GM21423 (cell line): ENCODE measurements around the gene ACTN1.
"Not testable (repeated sequence)": the region's sequence is repeated elsewhere in the genome, so short reads cannot be mapped to it uniquely, and the experiment has no call there.

Experiments used
- ATAC-seq: cut with Tn5 transposase; IDR thresholded peaks from one replicate; pipeline ENCODE4 v1.9.1; 2021; ENCODE audit warnings: mild to moderate bottlenecking, moderate library complexity; ENCODE audit not compliant: unreplicated experiment

The ACTN1 gene

DNA sequence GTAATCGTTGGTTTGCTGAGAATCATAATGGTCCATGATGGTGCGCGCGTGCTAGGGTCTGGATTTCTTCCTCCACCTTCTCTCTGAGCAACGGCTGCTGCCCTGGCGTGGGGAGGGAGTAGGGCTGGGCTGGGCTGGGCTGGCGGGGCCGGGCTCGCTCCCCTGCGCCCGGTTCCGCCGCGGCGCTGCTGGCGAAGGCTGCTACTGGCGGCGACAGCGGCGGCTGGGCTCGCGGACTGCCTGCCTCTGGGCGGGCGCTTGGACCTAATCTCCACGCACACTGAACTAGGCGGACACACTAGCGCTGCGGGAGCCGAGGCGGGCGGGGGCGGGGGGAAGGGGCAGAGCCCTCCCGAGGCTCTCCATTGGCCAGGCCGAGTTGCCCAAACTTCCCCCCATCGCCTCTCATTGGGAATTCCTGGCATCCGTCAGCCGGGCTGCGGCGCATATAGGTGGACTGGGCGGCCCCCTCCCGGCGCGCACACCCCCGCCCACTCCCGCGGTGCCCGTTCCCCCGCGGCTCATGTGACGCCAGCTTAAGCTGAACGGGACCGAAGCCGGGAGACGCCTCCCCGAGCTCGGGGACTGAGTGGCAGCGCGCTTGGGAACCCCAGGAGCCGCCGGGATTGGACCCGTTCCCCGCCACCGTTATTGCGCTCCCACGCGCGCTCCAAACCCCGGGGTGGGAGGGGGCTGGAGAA lies at the start of gene ACTN1:
TSS of gene ACTN1 (minus strand) at position 282 of the 701 bp plus-strand sequence. CDS start at position 36, 246 bp downstream.
- peak; percentile 48 for ATAC-seq

DNA sequence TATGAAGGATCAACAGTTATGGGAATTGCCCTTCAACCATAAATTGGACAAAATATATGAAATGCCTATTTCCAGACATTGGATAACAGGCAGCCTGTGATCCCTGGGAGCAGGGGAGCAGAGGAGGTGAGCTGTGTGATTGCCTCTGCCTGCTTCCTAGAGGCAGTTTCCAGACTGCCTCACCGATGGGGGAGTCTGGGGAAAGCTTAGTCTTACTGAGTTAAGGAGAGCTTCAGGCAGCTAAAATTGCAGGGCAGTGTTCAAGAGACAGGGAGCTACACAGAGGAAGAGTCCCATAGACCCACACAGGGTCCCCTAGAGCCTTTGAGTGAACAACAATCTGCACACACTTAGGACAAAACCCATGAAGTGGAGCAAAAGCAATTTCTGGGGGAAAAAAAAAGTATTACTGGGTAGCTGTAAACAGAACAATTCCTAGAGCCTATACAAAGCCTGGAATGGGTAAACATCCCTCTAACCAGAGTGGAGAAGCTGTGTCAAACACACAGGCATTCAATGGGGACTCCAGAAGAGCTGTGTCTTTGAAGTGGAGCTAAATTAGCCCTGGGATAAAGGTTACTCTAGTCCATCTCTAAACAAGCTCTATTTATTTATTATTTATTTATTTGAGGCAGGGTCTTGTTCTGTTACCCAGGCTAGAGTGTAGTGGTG lies 48.3 kb upstream of the ACTN1 start:
- ATAC-seq = no peak

GRCh38 chr14:69023035-69023434 lies 43.9 kb upstream of the ACTN1 start:
- no peak for ATAC-seq

DNA sequence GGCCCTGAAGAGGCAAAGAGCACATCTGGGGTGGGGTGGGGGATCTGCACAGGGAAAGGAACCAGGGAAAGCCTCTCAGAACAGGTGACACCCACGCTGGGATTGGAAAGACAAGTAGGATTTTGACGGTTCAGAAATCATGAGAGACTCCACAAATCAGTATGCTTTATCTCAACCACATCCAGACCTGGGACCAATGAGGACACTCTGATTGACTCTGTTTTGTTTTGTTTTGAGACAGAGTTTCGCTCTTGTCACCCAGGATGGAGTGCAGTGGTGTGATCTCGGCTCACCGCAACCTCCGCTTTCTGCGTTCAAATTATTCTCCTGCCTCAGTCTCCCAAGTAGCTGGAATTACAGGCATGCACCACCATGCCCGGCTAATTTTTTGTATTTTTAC lies 43.0 kb upstream of the ACTN1 start:
- not testable (repeated sequence) for ATAC-seq

GRCh38 chr14:69017706-69018105 lies 38.6 kb upstream of the ACTN1 start:
- no peak for ATAC-seq

- ATAC-seq = no peak
Observed at GRCh38 chr14:69014829-69015259, 35.7 kb upstream of the ACTN1 start.

GRCh38 chr14:69013943-69014782 lies 35.1 kb upstream of the ACTN1 start:
- ATAC-seq = no peak

DNA sequence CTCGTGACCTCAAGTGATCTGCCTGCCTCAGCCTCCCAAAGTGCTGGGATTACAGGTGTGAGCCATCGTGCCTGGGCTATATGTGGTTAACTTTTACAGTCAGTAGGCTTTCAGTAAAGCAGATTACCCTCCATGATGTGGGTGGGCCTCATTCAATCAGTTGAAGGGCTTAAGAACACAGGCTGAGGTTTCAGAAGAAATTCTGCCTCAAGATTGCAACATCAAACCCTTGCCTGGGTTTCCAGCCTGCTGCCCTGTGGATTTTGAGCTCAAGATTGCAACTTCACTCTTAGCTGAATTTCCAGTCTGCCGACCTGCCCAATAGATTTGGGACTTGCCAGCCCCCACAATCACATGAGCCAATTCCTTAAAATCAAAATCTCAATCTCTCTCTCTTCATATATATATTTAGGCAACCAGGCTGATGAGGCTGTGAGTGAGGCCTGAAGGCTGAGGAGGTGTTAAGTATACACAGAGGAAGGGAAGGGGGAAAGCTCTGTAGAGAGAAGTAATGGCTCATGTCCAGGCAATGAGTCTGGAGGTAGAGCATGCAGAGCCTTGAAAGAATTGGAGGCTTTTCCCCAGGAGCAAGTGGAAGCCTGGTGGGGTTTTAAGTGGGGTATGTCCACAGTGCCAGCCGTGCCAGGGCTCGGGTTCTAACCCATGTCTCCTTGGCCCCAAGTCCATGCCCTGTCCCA lies 33.3 kb upstream of the ACTN1 start:
- ATAC-seq = no peak

GRCh38 chr14:69010648-69011047 lies 31.5 kb upstream of the ACTN1 start:
- ATAC-seq = no peak

GRCh38 chr14:69008421-69008884 lies 29.4 kb upstream of the ACTN1 start:
- no peak for ATAC-seq

GRCh38 chr14:69006346-69006745 lies 27.2 kb upstream of the ACTN1 start:
- no peak for ATAC-seq

GRCh38 chr14:69005432-69006148 lies 26.5 kb upstream of the ACTN1 start:
- no peak for ATAC-seq

DNA sequence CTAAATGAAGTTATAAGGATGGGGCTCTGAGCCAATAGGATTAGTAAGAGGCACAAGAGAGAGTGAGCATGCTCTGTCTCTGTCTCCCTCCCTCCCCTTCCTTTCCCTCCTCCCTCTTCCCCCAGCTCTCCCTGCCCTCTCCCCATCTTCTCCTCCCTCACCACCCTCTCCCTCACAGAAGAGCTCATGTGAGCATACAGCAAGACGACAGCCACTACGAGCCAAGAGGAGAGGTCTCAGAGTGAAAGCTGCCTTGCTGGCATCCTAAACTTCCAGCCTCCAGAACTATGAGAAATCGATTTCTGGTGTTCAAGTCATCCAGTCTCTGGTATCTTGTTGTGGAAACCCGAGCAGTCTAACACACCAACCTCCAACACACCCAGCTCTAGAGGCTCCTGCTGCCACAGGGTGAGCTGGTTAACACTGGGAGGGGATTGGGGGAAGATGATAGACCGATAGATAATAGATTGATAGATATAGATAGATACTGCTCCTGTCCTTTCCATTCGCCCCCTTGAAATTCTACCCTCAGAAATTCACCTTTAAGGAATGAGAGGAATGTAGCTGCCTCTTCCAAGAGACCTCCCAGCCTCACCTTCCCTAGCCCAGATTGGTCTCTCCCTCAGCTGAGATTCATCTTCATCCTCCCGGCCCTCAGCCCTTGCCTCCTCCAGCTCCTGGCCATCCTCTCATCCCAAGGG lies 25.8 kb upstream of the ACTN1 start:
- ATAC-seq = no peak

DNA sequence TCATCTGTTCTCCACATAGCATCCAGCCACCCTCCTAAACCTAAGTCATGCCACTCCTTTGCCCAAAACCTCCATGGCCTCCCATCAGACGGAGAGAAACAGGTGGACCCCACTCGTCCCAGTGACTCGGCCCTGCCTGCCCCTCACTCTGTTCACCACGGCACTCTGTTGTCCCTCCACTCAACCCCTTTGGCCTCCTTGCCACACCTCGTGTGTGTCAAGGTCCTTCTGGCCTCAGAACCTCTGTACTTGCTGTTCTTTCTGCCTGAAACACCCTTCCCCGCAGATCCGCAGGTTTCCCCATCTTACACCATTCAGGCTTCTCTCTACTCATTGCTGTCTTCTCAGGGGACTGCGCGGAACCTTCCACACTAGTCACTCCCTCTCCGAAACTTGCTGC lies 24.5 kb upstream of the ACTN1 start:
- ATAC-seq = no peak

DNA sequence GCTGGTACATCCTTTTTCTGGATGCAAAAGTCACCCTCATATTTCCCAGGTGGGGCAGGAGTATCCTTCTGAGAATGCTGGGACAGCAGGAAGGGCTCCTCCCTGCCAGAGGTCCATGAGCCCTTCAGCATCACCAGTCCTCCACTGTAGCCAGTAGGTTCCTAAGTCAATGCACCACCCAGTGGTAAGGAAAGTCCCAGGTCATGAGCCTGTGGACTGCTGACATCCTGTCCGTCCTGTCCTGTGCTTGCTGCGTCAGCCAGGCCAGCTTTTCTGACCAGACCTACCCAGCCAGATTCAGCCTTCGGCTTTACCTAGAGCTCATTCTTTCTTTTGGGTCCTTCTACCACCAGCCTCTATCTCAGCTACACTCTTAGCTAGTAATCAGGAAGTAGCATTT lies 23.0 kb upstream of the ACTN1 start:
- ATAC-seq = no peak

DNA sequence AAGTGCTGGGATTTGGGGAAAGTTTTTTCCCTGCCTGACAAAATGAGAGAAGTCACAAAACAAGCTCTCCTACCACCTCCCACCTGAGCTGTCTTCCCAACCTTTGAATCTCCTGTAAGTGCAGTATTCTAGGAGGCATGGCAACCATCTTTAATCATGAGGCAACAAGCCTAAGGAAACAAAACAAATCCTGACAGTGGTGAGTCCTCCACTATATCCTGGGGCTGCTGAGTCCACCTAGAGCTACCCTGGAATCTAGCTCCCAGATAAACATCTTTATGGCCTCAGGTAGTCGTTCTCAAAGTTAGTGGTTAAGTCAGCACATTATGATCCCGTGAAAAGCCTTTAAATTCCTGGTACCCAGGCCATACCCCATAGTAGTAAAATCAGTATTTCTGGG lies 22.3 kb upstream of the ACTN1 start:
- ATAC-seq = no peak

DNA sequence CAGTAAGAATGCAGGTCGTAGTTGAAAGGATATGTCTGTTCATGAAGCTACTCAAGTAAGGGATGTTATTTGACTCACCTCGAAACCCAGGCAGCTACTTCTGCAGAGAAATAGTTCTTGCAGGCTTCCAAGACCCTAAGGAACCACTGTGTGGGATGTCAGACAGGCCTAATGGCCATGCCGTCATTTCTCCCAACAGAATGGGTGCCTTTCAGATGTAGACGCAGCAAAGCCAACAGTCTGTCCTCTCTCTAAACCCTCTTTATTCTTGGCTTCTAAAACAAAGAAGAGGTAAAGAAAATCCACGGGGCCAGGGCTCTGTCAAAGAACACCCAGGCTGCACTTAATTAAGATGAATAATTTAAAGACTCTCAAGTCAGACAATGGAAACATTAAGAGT lies 19.0 kb upstream of the ACTN1 start:
- no peak for ATAC-seq

DNA sequence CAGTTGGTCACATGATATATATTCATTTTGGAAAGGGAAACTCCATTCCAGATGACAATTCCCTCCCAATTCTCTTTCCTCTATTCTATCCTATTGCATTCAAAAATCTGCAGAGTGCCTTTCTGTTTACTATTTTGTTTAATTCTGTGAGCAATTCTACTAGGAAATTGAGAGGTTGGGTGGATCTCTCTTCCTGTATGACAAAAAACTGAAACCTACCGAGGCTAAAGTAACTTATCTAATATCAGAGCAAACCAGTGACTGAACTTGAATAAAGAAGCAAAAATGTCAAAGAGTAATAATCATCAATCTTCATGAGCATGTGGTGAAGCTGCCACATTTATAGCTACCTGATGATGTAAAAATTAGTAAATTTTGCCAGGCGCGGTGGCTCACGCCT lies 16.6 kb upstream of the ACTN1 start:
- no peak for ATAC-seq

DNA sequence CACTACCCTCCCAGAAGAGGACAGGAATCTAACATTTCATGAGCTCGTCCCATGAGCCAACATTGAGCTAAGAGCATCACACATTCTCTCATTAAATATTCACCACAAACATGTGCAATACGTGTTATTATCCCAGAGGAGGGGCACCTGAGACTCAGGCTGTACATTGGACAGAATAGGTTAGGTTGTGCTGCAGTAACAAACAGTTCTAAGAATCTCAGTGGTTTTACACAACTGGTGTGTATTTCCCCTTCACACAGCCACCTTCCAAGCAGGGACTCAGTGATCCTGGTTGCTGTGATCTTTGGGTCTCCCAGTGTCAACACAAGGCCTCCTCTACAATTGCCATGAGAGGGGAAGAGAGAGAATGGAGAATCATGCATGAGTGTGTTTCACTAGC lies 15.0 kb upstream of the ACTN1 start:
- ATAC-seq = no peak

DNA sequence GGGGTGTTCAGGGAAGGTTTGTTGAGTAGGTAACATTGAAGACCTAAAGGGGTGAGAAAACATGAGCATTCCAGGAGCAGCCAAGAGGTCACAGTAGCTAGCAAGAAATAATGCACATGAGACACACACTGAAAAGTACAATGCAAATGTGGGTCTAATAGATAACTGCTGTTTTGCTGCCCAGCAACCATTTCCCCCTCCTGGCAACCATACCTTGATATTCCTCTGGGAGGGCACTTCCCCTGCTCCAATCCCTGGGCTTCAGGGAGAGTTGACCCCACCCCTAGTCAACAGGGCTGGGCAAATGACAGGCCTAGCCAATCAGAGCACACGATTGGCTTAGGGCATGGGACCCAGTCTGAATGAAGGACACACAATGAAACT lies 8.5 kb upstream of the ACTN1 start:
- no peak for ATAC-seq
